ENCODE results near the gene SDE2.
A peak's percentile ranks its signal among the peaks of the same experiment; 100 is the strongest.

Gene SDE2

GRCh38 chr1:225950905-225951497, 48.1 kb downstream of the SDE2 start:
- no peak for TF ChIP-seq CTCF (IDR thresholded peaks at IDR 0.05)
- Mint-ChIP-seq H3K36me3 (ENCODE audit: low read depth) (no peaks in the 10 kb centered on the region), H3K4me1 (peaks cover 33% of the 10 kb centered on the region), H3K27me3 (ENCODE audit: low read depth, poor library complexity) (peaks cover 21% of the 10 kb centered on the region), H3K27ac (no peak overlapping the region), H3K9me3 (no peaks in the 10 kb centered on the region), H3K4me3 (no peak overlapping the region)
- DNase-seq, result no peak

GRCh38 chr1:225949041-225949440, 50.1 kb downstream of the SDE2 start:
- no peaks in the 10 kb centered on the region for H3K36me3 Mint-ChIP-seq (ENCODE audit: low read depth)
- no peak overlapping the region for H3K4me3 Mint-ChIP-seq
- H3K27me3 Mint-ChIP-seq (ENCODE audit: low read depth, poor library complexity), result peaks cover 14% of the 10 kb centered on the region
- H3K27ac Mint-ChIP-seq, result no peak overlapping the region
- TF ChIP-seq CTCF (IDR thresholded peaks at IDR 0.05), result no peak
- no peak for DNase-seq
- peaks cover 53% of the 10 kb centered on the region for H3K4me1 Mint-ChIP-seq
- no peaks in the 10 kb centered on the region for H3K9me3 Mint-ChIP-seq

- DNase-seq, result no peak
- no peak overlapping the region for H3K4me3 Mint-ChIP-seq
- no peak for TF ChIP-seq CTCF (IDR thresholded peaks at IDR 0.05)
- no peak overlapping the region for H3K27ac Mint-ChIP-seq
- H3K9me3 Mint-ChIP-seq, result no peaks in the 10 kb centered on the region
- peaks cover 56% of the 10 kb centered on the region for H3K4me1 Mint-ChIP-seq
- H3K27me3 Mint-ChIP-seq (ENCODE audit: low read depth, poor library complexity), result peaks cover 3% of the 10 kb centered on the region
- H3K36me3 Mint-ChIP-seq (ENCODE audit: low read depth), result no peaks in the 10 kb centered on the region
Measured at GRCh38 chr1:225946803-225947202, 52.3 kb downstream of the SDE2 start.

- H3K36me3 Mint-ChIP-seq (ENCODE audit: low read depth), result no peaks in the 10 kb centered on the region
- H3K27me3 Mint-ChIP-seq (ENCODE audit: low read depth, poor library complexity), result peaks cover 3% of the 10 kb centered on the region
- no peak for DNase-seq
- H3K27ac Mint-ChIP-seq, result peak overlapping the region; percentile 34
- H3K4me1 Mint-ChIP-seq, result peaks cover 62% of the 10 kb centered on the region
- no peak for TF ChIP-seq CTCF (IDR thresholded peaks at IDR 0.05)
- no peak overlapping the region for H3K4me3 Mint-ChIP-seq
- H3K9me3 Mint-ChIP-seq, result no peaks in the 10 kb centered on the region
Measured at GRCh38 chr1:225946082-225946620, 53.0 kb downstream of the SDE2 start.

- H3K27me3 Mint-ChIP-seq (ENCODE audit: low read depth, poor library complexity), result peaks cover 3% of the 10 kb centered on the region
- peak overlapping the region; percentile 15 for H3K4me3 Mint-ChIP-seq
Measured at GRCh38 chr1:225945564-225945963, 53.6 kb downstream of the SDE2 start.

More at GRCh38 chr1:225945564-225945963, 53.6 kb downstream of the SDE2 start:
- peak overlapping the region; percentile 78 for H3K27ac Mint-ChIP-seq
- H3K4me1 Mint-ChIP-seq, result peaks cover 62% of the 10 kb centered on the region
- TF ChIP-seq CTCF (IDR thresholded peaks at IDR 0.05), result no peak
- H3K9me3 Mint-ChIP-seq, result no peaks in the 10 kb centered on the region
- DNase-seq, result no peak
- H3K36me3 Mint-ChIP-seq (ENCODE audit: low read depth), result no peaks in the 10 kb centered on the region
